Activated CD8-positive, alpha-beta memory T cell treated with anti-CD3 and anti-CD28 coated beads for 24 hours (primary cell): ENCODE results near the gene LHX5.
"Not testable (repeated sequence)": the region's sequence is repeated elsewhere in the genome, so short reads cannot be mapped to it uniquely, and the experiment has no call there.

Experiments used
- DNase-seq: peaks from one replicate; pipeline ENCODE4 v3.0.0-alpha.2; 2020

LHX5 gene

GRCh38 chr12:113471619-113472171 is at the start of gene LHX5:
Gene LHX5, minus strand, starts transcription at chr12:113471871. Its CDS starts 373 bp downstream, at chr12:113471498.
- DNase-seq: no peak

- DNase-seq: no peak
Measured at GRCh38 chr12:113519464-113520307, 48.0 kb upstream of the LHX5 start.

GRCh38 chr12:113515082-113515856 is 43.6 kb upstream of the LHX5 start:
- no peak for DNase-seq

- no peak for DNase-seq
Measured at GRCh38 chr12:113514602-113515001, 42.9 kb upstream of the LHX5 start.

GRCh38 chr12:113512568-113512967 is 40.9 kb upstream of the LHX5 start:
- DNase-seq: no peak

- DNase-seq: no peak
Measured at GRCh38 chr12:113506867-113507266, 35.2 kb upstream of the LHX5 start.

- no peak for DNase-seq
Measured at GRCh38 chr12:113505941-113506340, 34.3 kb upstream of the LHX5 start.

- no peak for DNase-seq
Measured at GRCh38 chr12:113504917-113505316, 33.2 kb upstream of the LHX5 start.

- DNase-seq: no peak
Measured at GRCh38 chr12:113500782-113501311, 29.2 kb upstream of the LHX5 start.

- no peak for DNase-seq
Measured at GRCh38 chr12:113500306-113500675, 28.6 kb upstream of the LHX5 start.

- DNase-seq: no peak
Measured at GRCh38 chr12:113498490-113498889, 26.8 kb upstream of the LHX5 start.

GRCh38 chr12:113497693-113498092 is 26.0 kb upstream of the LHX5 start:
- DNase-seq: no peak

GRCh38 chr12:113495941-113496340 is 24.3 kb upstream of the LHX5 start:
- DNase-seq: not testable (repeated sequence)

- no peak for DNase-seq
Measured at GRCh38 chr12:113488322-113488721, 16.7 kb upstream of the LHX5 start.

- DNase-seq: no peak
Measured at GRCh38 chr12:113486722-113487121, 15.1 kb upstream of the LHX5 start.

- no peak for DNase-seq
Measured at GRCh38 chr12:113485330-113485729, 13.7 kb upstream of the LHX5 start.

- no peak for DNase-seq
Measured at GRCh38 chr12:113482334-113482733, 10.7 kb upstream of the LHX5 start.

- DNase-seq: no peak
Measured at GRCh38 chr12:113480336-113480971, 8.8 kb upstream of the LHX5 start.

GRCh38 chr12:113479590-113480335 is 8.1 kb upstream of the LHX5 start:
- no peak for DNase-seq

GRCh38 chr12:113479216-113479589 is 7.5 kb upstream of the LHX5 start:
- no peak for DNase-seq

- DNase-seq: no peak
Measured at GRCh38 chr12:113478351-113479011, 6.8 kb upstream of the LHX5 start.

GRCh38 chr12:113477842-113478215 is 6.2 kb upstream of the LHX5 start:
- no peak for DNase-seq
